ENCODE data around the gene FBXL13.
"Not testable (repeated sequence)": the region's sequence is repeated elsewhere in the genome, so short reads cannot be mapped to it uniquely, and the experiment has no call there.

GRCh38 chr7:102778663-102779062 is 295.9 kb downstream of the FBXL13 start:
- TF ChIP-seq CTCF (conservative IDR thresholded peaks at IDR 0.05; ENCODE audit: low read length); EZH2phosphoT487 (IDR thresholded peaks at IDR 0.05; ENCODE audit: borderline replicate concordance, low read depth, low read length): not testable (repeated sequence)

All from OCI-LY7 (cell line).